NT2/D1 (cell line): ENCODE data around the gene METTL13.

ENCODE experiments used
- DNase-seq: peaks from one replicate; pipeline ENCODE4 v3.0.0-alpha.2; 2011; ENCODE audit warnings: low read depth, low spot score
- H3K27me3 ChIP-seq: 2 replicates; pipeline ENCODE4 v1.6.0; 2011; ENCODE audit warnings: mild to moderate bottlenecking; ENCODE audit not compliant: insufficient read length, insufficient read depth
- H3K36me3 ChIP-seq: 2 replicates; pipeline ENCODE4 v1.6.1; 2011; ENCODE audit warnings: mild to moderate bottlenecking, low read length, mixed read lengths; ENCODE audit not compliant: insufficient read depth, insufficient read length
- H3K4me1 ChIP-seq: 2 replicates; pipeline ENCODE4 v1.5.1; 2011; ENCODE audit not compliant: insufficient read depth, insufficient read length
- H3K4me3 ChIP-seq: 2 replicates; pipeline ENCODE4 v1.5.1; 2011; ENCODE audit warnings: low read depth; ENCODE audit not compliant: insufficient read length
- H3K9ac ChIP-seq: 2 replicates; pipeline ENCODE4 v1.6.0; 2011; ENCODE audit warnings: low read depth; ENCODE audit not compliant: insufficient read length
- H3K9me3 ChIP-seq: 2 replicates; pipeline ENCODE4 v1.5.1; 2011; ENCODE audit warnings: mild to moderate bottlenecking, low read length; ENCODE audit not compliant: insufficient read depth
- SUZ12 ChIP-seq: IDR thresholded peaks from 2 replicates; pipeline ENCODE4 v1.6.1; 2011; ENCODE audit not compliant: insufficient read length, insufficient read depth; ENCODE audit errors: extremely low read depth
- YY1 ChIP-seq: IDR thresholded peaks from 2 replicates; pipeline ENCODE4 v1.6.1; 2011; ENCODE audit not compliant: insufficient read length, insufficient read depth
- ZNF274 ChIP-seq: IDR thresholded peaks from 2 replicates; pipeline ENCODE4 v1.6.1; 2011; ENCODE audit warnings: mild to moderate bottlenecking, low read depth, low read length

METTL13 gene

DNA sequence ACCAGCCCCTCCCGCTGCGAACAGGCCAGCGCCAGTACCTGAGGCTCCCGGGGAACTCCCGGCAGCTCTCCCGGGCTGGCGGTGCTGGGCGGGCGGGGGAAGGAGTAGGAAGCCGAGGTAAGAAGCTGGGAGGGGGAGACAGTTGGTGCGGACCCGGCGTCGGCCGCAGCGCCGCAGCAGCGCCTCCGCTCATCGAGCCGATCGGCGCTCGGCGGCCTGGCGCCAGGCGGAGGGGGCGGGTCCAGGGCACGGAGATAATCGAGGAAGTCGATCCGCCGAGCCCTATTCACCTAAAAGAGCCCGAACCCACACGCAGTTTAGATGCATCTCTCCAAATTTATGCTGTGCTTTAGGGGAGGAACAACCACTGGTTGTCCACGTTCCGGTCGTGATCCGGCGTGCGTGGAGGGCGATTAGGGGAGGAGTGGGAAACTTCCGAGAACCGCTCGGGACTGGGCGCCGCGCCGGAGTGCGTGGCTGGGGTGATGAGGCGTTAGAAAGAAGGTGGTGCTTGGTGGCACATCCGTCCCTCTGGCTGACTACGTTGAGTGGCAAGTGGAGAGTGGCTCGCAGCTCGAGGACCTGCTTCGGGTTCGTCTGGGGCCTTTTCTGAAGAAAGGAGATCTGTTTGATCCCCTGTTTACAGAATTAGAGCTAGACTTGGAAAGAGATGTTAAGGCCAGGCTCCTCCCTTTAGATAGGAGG is 39.4 kb upstream of the METTL13 start, which contains the start of gene VAMP4:
Gene VAMP4, minus strand, starts transcription at position 194 of the 705 bp plus-strand sequence. CDS start 3,651 bp downstream, outside the sequence.
- peak; percentile 89 for DNase-seq
- H3K9me3 ChIP-seq, result no peaks in the 10 kb centered on the region
- H3K27me3 ChIP-seq, result no peaks in the 10 kb centered on the region
- H3K9ac ChIP-seq, result peak within 1 kb of the TSS; percentile 96
- peak within 1 kb of the TSS; percentile 96 for H3K4me3 ChIP-seq
- TF ChIP-seq SUZ12 (no peak), ZNF274 (no peak), YY1 (no peak)
- H3K36me3 ChIP-seq, result peaks cover 2% of the 10 kb centered on the region
- no peaks in the 10 kb centered on the region for H3K4me1 ChIP-seq

- peak; percentile 33 for DNase-seq
- H3K9ac ChIP-seq, result peak overlapping the region; percentile 96
- no peaks in the 10 kb centered on the region for H3K4me1 ChIP-seq
- H3K27me3 ChIP-seq, result no peaks in the 10 kb centered on the region
- TF ChIP-seq SUZ12 (no peak), YY1 (no peak), ZNF274 (no peak)
- H3K36me3 ChIP-seq, result no peaks in the 10 kb centered on the region
- no peaks in the 10 kb centered on the region for H3K9me3 ChIP-seq
- peak overlapping the region; percentile 96 for H3K4me3 ChIP-seq
Measured at GRCh38 chr1:171742577-171742922, 38.9 kb upstream of the METTL13 start.

GRCh38 chr1:171743081-171743870 is 38.2 kb upstream of the METTL13 start:
- no peak for DNase-seq
- no peaks in the 10 kb centered on the region for H3K4me1 ChIP-seq
- peak overlapping the region; percentile 96 for H3K9ac ChIP-seq
- no peaks in the 10 kb centered on the region for H3K36me3 ChIP-seq
- H3K9me3 ChIP-seq, result no peaks in the 10 kb centered on the region
- peak overlapping the region; percentile 96 for H3K4me3 ChIP-seq
- no peak for TF ChIP-seq YY1
- TF ChIP-seq SUZ12, result no peak
- TF ChIP-seq ZNF274, result no peak
- no peaks in the 10 kb centered on the region for H3K27me3 ChIP-seq

DNA sequence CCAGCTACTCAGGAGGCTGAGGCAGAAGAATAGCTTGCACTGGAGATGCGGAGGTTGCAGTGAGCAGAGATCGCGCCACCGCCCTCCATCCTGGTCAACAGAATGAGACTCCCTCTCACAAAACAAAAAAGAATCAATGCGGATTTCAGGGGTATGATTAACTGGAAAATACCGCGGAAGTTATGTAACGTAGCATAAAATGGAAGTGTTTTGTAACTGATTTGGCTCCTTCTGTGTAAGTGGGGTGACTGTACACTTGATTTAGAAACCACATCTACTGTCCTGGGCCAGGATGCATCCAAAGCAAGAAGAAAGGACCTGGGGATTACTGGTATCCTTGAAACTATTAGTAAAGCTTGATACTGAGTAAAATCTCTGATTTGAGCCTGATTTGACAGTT is 36.5 kb upstream of the METTL13 start:
- H3K4me1 ChIP-seq, result no peaks in the 10 kb centered on the region

GRCh38 chr1:171748651-171749050 is 32.8 kb upstream of the METTL13 start:
- TF ChIP-seq ZNF274 (no peak), YY1 (no peak), SUZ12 (no peak)
- no peak overlapping the region for H3K4me3 ChIP-seq
- DNase-seq, result no peak
- peaks cover under 1% of the 10 kb centered on the region for H3K4me1 ChIP-seq
- H3K9ac ChIP-seq, result no peak overlapping the region
- no peaks in the 10 kb centered on the region for H3K9me3 ChIP-seq
- no peaks in the 10 kb centered on the region for H3K36me3 ChIP-seq
- H3K27me3 ChIP-seq, result no peaks in the 10 kb centered on the region

More for the DNA sequence above, 36.5 kb upstream of the METTL13 start:
- Histone ChIP-seq H3K9me3 (no peaks in the 10 kb centered on the region), H3K4me3 (no peak overlapping the region), H3K27me3 (no peaks in the 10 kb centered on the region), H3K9ac (no peak overlapping the region), H3K36me3 (no peaks in the 10 kb centered on the region)
- no peak for TF ChIP-seq SUZ12
- no peak for TF ChIP-seq YY1
- no peak for TF ChIP-seq ZNF274
- no peak for DNase-seq

DNA sequence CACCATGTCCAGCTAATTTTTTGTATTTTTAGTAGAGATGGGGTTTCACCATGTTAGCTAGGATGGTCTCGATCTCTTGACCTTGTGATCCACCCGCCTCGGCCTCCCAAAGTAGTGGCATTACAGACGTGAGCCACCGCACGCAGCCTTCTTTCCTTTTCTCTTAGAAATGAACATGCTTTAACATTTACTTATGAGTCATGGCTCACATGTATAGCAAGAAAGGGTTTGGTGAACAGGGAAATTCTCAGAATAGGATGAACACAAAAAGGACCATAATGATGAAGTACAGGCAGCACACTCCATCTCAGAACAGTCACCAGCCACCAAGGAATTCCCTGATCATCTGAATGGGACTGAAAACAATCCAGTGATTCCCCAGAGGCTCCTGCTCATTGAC is 30.2 kb upstream of the METTL13 start:
- no peak for TF ChIP-seq ZNF274
- Histone ChIP-seq H3K27me3 (no peaks in the 10 kb centered on the region), H3K36me3 (no peaks in the 10 kb centered on the region), H3K9ac (no peak overlapping the region), H3K4me1 (peaks cover 10% of the 10 kb centered on the region), H3K9me3 (peaks cover 3% of the 10 kb centered on the region; the same call in 1 of the 2 replicates), H3K4me3 (no peak overlapping the region)
- DNase-seq, result no peak

DNA sequence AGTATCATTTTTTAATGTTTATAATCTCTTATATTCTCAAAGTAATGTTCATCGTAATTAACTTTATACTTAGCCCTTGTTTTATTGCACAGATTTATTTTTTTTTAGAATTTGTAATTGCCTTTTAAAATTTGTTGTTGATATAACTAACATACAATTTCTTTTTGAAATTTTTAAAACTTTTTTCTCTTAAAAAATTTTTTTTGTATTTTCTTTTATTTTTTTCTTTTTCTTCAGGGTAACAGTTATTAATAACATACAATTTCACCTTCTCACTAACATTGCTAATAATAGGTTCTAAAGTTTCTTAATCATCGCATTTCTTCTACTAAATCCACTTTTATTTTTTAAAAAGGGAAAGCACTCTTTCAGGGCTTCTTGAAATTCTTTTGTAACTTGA is 28.3 kb upstream of the METTL13 start:
- Histone ChIP-seq H3K36me3 (no peaks in the 10 kb centered on the region), H3K27me3 (no peaks in the 10 kb centered on the region), H3K9me3 (peaks cover 13% of the 10 kb centered on the region; the same call in 1 of the 2 replicates), H3K4me3 (no peak overlapping the region), H3K4me1 (peaks cover 10% of the 10 kb centered on the region), H3K9ac (no peak overlapping the region)
- no peak for DNase-seq
- TF ChIP-seq SUZ12, result no peak
- TF ChIP-seq YY1, result no peak
- TF ChIP-seq ZNF274, result no peak
